Aorta (tissue), 5 donors: ENCODE results near the gene PADI1. TPM values are rescaled to one million over a fixed set of nuclear protein-coding genes. Genes with fewer than 3 reads are reported as not detected.
"Not testable (repeated sequence)": the region's sequence is repeated elsewhere in the genome, so short reads cannot be mapped to it uniquely, and the experiment has no call there.

Experiments
- ATAC-seq: fragments of 200-7000 bp; cut with Tn5 transposase; one replicate; pipeline ENCODE4 v1.9.1; 2022; ENCODE audit warnings: moderate library complexity; ENCODE audit not compliant: low FRiP score
- DNase-seq, 2 donors: peaks; one replicate each; pipeline ENCODE4 v3.0.0-alpha.2; 2020
- H3K27ac ChIP-seq, 2 donors: one replicate each; pipeline ENCODE4 v1.5.1; 2013; ENCODE audit warnings: low read length in 2 of 2, mild to moderate bottlenecking in 2 of 2, moderate library complexity in 2 of 2, control low read depth in 1 of 2, inconsistent platforms in 1 of 2, low read depth in 1 of 2
- H3K27me3 ChIP-seq, 2 donors: one replicate each; pipeline ENCODE4 v1.6.1; 2013; ENCODE audit warnings: control low read depth in 1 of 2, low read length in 1 of 2, mild to moderate bottlenecking in 1 of 2, moderate library complexity in 1 of 2; ENCODE audit not compliant: insufficient read depth in 2 of 2, control insufficient read depth in 1 of 2
- H3K36me3 ChIP-seq, 2 donors: one replicate each; pipeline ENCODE4 v1.6.1; 2013; ENCODE audit warnings: control low read depth in 1 of 2, low read length in 1 of 2, mild to moderate bottlenecking in 1 of 2; ENCODE audit not compliant: insufficient read depth in 2 of 2, control insufficient read depth in 1 of 2
- H3K4me1 ChIP-seq, 2 donors: one replicate each; pipeline ENCODE4 v1.6.1; 2013; ENCODE audit warnings: low read length in 2 of 2, control low read depth in 1 of 2, mild to moderate bottlenecking in 1 of 2, moderate library complexity in 1 of 2; ENCODE audit not compliant: insufficient read depth in 2 of 2, control insufficient read depth in 1 of 2
- H3K4me3 ChIP-seq, 2 donors: one replicate each; pipeline ENCODE4 v1.5.1; 2013; ENCODE audit warnings: low read length in 2 of 2, control low read depth in 1 of 2, mild to moderate bottlenecking in 1 of 2
- H3K9me3 ChIP-seq: one replicate; pipeline ENCODE4 v1.6.1; 2013; ENCODE audit warnings: mild to moderate bottlenecking, low read length; ENCODE audit not compliant: control insufficient read depth
- WGBS, 2 donors: extraction: QIAGEN DNeasy Blood & Tissue Kit; methylation state at CpG; one replicate each; pipeline ENCODE4 v1.1.7; 2013; 5-methylcytosine and 5-hydroxymethylcytosine counted together
- intact Hi-C, 2 donors: fragments of 100-400 bp; cut with DNase I; formaldehyde crosslinking; loops; one replicate each; pipeline versions ENCODE4 v1.14.2 to v1.15.0; 2022
- polyA plus RNA-seq, 2 donors: library from polyadenylated mRNA; stranded (reverse); fragments of 200-250 nt; gene quantifications; one replicate each; pipeline ENCODE4 v1.2.3, GENCODE V29; 2013
- total RNA-seq, 2 donors: library from RNA; stranded (reverse); fragmentation: NEBNext Ultra II Directional; extraction: Animal tissue kit (Norgen Biotek cat#: 25700); gene quantifications; one replicate each; pipeline ENCODE4 v1.2.1, GENCODE V29; 2021
- donor health status: healthy with polysubstance abuse.
- donor health status: Bipolar disorder and iron deficiency.
- donor health status: DM: no; HTN: no; CAD: no.
- donor health status: DM: no; HTN: no; CAD: no.
- donor health status: DM: yes; HTN: yes; CAD: no.

PADI1 gene
- total and polyA plus RNA-seq, 4 donors = 0.05 to 0.13 TPM; not detected in 2

GRCh38 chr1:17239420-17239819, 34.5 kb downstream of the PADI1 start:
- Histone ChIP-seq H3K4me1 (no peaks in the 10 kb centered on the region), H3K4me3 (no peak overlapping the region), H3K9me3 (no peaks in the 10 kb centered on the region), H3K27me3 (no peaks in the 10 kb centered on the region), H3K27ac (no peak overlapping the region), H3K36me3 (no peaks in the 10 kb centered on the region)
- DNase-seq (peak in 1 of 2 donors; percentile 44), ATAC-seq (no peak)
- WGBS, 2 donors = 38 to 46% methylated on average over 1 of the region's 1 CpG
- intact Hi-C loops = loop anchor here (5.0 to 10.0 kb wide), 2 partner anchors 182 to 285 kb away; no protein-coding TSS in a partner anchor

GRCh38 chr1:17241011-17241779, 36.3 kb downstream of the PADI1 start:
- H3K36me3 ChIP-seq, H3K9me3 ChIP-seq, H3K4me3 ChIP-seq, intact Hi-C loops, H3K4me1 ChIP-seq, ATAC-seq, H3K27ac ChIP-seq, H3K27me3 ChIP-seq: not testable (repeated sequence)
- DNase-seq = peak in 1 of 2 donors; percentile 32
- 50 to 69% methylated on average over 26 to 27 of the region's 28 CpGs for WGBS, 2 donors

GRCh38 chr1:17241780-17242074, 36.8 kb downstream of the PADI1 start:
- H3K4me1 ChIP-seq, H3K9me3 ChIP-seq, H3K27me3 ChIP-seq, H3K27ac ChIP-seq, H3K4me3 ChIP-seq, ATAC-seq, intact Hi-C loops, H3K36me3 ChIP-seq: not testable (repeated sequence)
- WGBS, 2 donors = 82 to 89% methylated on average over 8 to 9 of the region's 11 CpGs
- DNase-seq = peak in 1 of 2 donors; percentile 19

DNA sequence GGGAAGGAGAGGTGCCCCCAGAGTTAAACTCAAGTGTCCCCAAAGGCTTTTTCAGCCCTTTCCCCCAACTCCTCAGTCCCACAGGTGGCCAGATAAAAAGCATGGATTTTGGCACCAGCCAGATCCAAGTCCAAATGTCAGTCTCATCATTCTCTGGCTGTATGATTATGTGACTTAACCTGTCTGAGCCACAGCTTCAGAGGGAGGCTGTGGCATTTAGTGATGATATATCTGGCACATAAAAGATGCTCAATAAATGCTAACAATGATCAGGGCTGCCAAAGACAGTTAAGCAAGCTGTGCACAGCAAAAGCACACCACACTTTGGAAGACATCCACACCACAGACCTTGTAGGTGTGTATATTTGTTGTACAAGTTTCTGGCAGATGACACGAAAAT, 38.3 kb downstream of the PADI1 start:
- intact Hi-C loops = no loop called here
- WGBS, 2 donors = 80 to 84% methylated on average over 1 of the region's 1 CpG

DNA sequence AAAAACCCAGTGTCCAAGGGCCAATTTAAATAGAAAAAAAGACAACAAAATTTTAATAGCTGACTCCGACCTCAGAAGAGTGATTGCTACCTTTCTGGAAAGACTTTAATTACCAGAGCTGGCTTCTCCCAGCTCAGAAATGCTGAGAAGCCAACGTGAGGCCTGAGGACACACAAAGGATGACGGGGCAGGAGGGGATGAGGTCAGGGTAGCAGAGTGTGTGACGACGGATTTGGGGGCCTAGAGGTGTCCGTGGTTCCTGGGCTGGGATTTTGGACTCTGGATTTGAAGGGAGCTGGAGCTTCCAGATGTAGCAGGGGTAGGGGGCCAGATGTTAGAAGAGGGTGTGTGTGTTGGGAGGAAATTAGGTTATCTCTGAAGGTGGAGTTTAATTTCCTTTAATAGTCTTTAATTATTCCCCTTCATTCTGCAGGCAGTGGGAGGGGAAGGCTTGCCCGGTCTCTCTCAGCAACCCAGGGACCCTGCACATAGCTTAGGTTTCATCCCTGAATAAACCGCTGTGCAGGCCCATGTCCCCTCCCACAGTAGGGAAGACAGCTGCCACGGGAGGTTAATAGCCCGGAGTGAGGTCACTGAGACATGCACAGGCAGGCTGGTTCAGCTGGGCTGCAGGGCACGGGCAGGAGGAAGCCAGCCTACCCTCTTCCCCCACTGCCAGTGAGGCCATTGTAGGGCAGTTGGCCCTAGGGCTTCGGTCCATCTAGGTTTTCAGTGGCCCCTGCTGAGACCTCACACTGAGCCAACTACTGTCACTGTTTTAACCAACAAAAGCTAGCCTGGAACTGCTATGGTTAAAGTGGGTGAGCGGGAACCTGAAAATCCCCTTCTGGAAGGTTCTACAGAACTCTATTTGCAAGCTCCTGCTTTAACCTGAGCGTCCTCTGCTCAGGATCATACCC, 40.2 kb downstream of the PADI1 start:
- Histone ChIP-seq H3K4me1 (no peaks in the 10 kb centered on the region), H3K36me3 (no peaks in the 10 kb centered on the region), H3K9me3 (no peaks in the 10 kb centered on the region), H3K4me3 (no peak overlapping the region), H3K27me3 (no peaks in the 10 kb centered on the region), H3K27ac (no peak overlapping the region)
- DNase-seq (no peak), ATAC-seq (no peak)
- WGBS, 2 donors = 87 to 88% methylated on average over 14 of the region's 14 CpGs
- intact Hi-C loops = no loop called here

More for the DNA sequence above, 38.3 kb downstream of the PADI1 start:
- no peaks in the 10 kb centered on the region for H3K27me3 ChIP-seq
- H3K4me1 ChIP-seq = no peaks in the 10 kb centered on the region
- DNase-seq (no peak), ATAC-seq (no peak)
- no peaks in the 10 kb centered on the region for H3K9me3 ChIP-seq
- no peaks in the 10 kb centered on the region for H3K36me3 ChIP-seq
- H3K4me3 ChIP-seq = no peak overlapping the region
- H3K27ac ChIP-seq = no peak overlapping the region

DNA sequence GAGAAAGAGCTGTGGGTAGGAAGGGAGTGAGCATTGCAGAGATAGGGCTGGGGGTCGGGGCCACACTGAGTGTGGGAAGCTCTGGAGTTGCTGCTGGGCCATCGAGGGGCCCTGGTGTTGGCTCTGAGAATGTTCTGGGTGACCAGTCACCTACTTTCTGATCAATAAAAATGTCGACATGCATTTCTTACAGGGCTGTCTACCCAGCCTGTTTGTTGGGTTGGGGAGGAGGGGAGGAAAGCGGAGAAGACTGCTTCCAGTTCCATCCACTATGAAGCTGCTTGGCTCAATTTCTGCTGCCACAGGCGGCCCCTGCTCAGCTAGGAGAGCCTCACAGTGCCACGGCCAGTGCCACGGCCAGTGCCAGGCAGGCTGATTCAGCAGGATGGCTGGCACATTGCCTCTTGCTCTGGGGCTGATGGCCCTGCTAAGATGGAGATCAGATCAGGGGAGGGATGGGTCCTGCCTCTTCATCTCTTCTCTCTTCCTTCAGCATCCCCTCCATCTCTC, 40.9 kb downstream of the PADI1 start:
- 68 to 80% methylated on average over 6 to 7 of the region's 7 CpGs for WGBS, 2 donors
- Histone ChIP-seq H3K27me3 (no peaks in the 10 kb centered on the region), H3K27ac (no peak overlapping the region), H3K4me1 (no peaks in the 10 kb centered on the region), H3K9me3 (no peaks in the 10 kb centered on the region), H3K36me3 (no peaks in the 10 kb centered on the region), H3K4me3 (no peak overlapping the region)
- ATAC-seq (no peak), DNase-seq (no peak)
- intact Hi-C loops = no loop called here

GRCh38 chr1:17246971-17247370, 42.0 kb downstream of the PADI1 start:
- Histone ChIP-seq H3K4me3 (no peak overlapping the region), H3K27me3 (no peaks in the 10 kb centered on the region), H3K9me3 (no peaks in the 10 kb centered on the region), H3K4me1 (no peaks in the 10 kb centered on the region), H3K27ac (no peak overlapping the region), H3K36me3 (no peaks in the 10 kb centered on the region)
- ATAC-seq (no peak), DNase-seq (no peak)
- WGBS, 2 donors = 88 to 95% methylated on average over 2 of the region's 2 CpGs
- intact Hi-C loops = no loop called here

GRCh38 chr1:17248781-17249180, 43.9 kb downstream of the PADI1 start, which contains the start of gene PADI3:
PADI3 (plus strand) TSS chr1:17249098; CDS start chr1:17249138, 40 bp downstream.
- 66 to 79% methylated on average over 9 of the region's 9 CpGs for WGBS, 2 donors
- no peaks in the 10 kb centered on the region for H3K4me1 ChIP-seq
- no peaks in the 10 kb centered on the region for H3K9me3 ChIP-seq
- no peaks in the 10 kb centered on the region for H3K36me3 ChIP-seq
- ATAC-seq = no peak
- DNase-seq = no peak
- H3K27ac ChIP-seq = no peak within 1 kb of the TSS
- no peaks in the 10 kb centered on the region for H3K27me3 ChIP-seq
- intact Hi-C loops = no loop called here
- no peak within 1 kb of the TSS for H3K4me3 ChIP-seq
